ENCODE data around the gene FYB1. TPM values are rescaled to one million over a fixed set of nuclear protein-coding genes. Genes with fewer than 3 reads are reported as not detected.

Gene FYB1
- polyA plus RNA-seq, 3 donors = 75.3 to 141 (median 118) TPM

DNA sequence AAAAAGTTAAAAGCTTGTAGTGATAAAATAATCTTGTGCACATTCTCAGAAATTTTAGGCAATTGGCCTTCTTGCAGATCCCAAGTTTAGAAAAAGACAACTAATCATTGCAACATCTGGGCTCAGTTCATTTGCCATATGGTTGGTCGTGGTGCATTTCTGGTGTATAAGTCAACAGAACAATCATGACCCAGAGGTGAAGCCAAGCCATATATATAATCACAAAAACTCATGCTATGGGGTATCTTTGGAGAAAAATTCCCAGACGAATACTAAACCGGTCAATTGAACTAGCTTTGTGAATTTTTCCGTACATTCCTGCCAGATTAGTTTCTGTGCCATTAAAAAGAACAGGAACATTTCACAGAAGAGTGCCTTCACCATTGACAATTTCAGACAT, 50.3 kb downstream of the FYB1 start:
- H3K4me3 Mint-ChIP-seq = no peak overlapping the region
- intact Hi-C loops (cut with micrococcal nuclease) = no loop called here
- peaks cover 54 to 82% of the 10 kb centered on the region in 2 donors for H3K36me3 Mint-ChIP-seq
- no peak overlapping the region for H3K4me2 ChIP-seq (replicated peaks; ENCODE audit: extremely low read depth, low read length, poor library complexity, severe bottlenecking)
- no peak for DNase-seq
- H3K27ac Mint-ChIP-seq = no peak overlapping the region
- H3K4me1 Mint-ChIP-seq = peaks cover 27% of the 10 kb centered on the region
- no peaks in the 10 kb centered on the region for H3K27me3 ChIP-seq (ENCODE audit: control insufficient read depth in 2 of 2, insufficient read depth in 2 of 2, low read length in 2 of 2)
- TF ChIP-seq, protein P1, sequence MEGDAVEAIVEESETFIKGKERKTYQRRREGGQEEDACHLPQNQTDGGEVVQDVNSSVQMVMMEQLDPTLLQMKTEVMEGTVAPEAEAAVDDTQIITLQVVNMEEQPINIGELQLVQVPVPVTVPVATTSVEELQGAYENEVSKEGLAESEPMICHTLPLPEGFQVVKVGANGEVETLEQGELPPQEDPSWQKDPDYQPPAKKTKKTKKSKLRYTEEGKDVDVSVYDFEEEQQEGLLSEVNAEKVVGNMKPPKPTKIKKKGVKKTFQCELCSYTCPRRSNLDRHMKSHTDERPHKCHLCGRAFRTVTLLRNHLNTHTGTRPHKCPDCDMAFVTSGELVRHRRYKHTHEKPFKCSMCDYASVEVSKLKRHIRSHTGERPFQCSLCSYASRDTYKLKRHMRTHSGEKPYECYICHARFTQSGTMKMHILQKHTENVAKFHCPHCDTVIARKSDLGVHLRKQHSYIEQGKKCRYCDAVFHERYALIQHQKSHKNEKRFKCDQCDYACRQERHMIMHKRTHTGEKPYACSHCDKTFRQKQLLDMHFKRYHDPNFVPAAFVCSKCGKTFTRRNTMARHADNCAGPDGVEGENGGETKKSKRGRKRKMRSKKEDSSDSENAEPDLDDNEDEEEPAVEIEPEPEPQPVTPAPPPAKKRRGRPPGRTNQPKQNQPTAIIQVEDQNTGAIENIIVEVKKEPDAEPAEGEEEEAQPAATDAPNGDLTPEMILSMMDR (IDR thresholded peaks at IDR 0.05) = no peak
- peaks cover 98% of the 10 kb centered on the region for H3K79me2 ChIP-seq (ENCODE audit: insufficient read depth, low read length)
- no peaks in the 10 kb centered on the region for H3K9me3 ChIP-seq (replicated peaks in 1 of 2; ENCODE audit: control insufficient read depth in 1 of 2, insufficient read depth in 1 of 2, low read length in 2 of 2)
- H3K9me3 Mint-ChIP-seq = peaks cover 0 to 4% (median 0%) of the 10 kb centered on the region in 7 donors
- H3K36me3 ChIP-seq (replicated peaks in 1 of 2; ENCODE audit: control insufficient read depth in 1 of 2, insufficient read depth in 2 of 2, low read length in 2 of 2) = peaks cover 24 to 85% of the 10 kb centered on the region in 2 donors
- WGBS (ENCODE audit: insufficient coverage) = 100% methylated on average over 3 of the region's 4 CpGs
- H3K4me3 ChIP-seq (replicated peaks in 1 of 3; ENCODE audit: low read depth in 2 of 3, low read length in 3 of 3) = no peak overlapping the region
- H3K4me1 ChIP-seq (ENCODE audit: control insufficient read depth in 1 of 2, insufficient read depth in 2 of 2, low read length in 2 of 2) = peaks cover 11 to 12% of the 10 kb centered on the region in 2 donors
- H4K20me1 ChIP-seq (ENCODE audit: insufficient read depth, low read length) = peaks cover 100% of the 10 kb centered on the region
- no peak overlapping the region for H3K9ac ChIP-seq (ENCODE audit: insufficient read depth, low read length, poor library complexity, severe bottlenecking)
- no peaks in the 10 kb centered on the region for H3K27me3 Mint-ChIP-seq (ENCODE audit: low read depth in 3 of 3)
- H3K27ac ChIP-seq (ENCODE audit: low read depth in 1 of 2, low read length in 2 of 2) = no peak overlapping the region
- H2AFZ ChIP-seq (ENCODE audit: insufficient read depth, low read depth, low read length, poor library complexity, severe bottlenecking) = no peak overlapping the region

DNA sequence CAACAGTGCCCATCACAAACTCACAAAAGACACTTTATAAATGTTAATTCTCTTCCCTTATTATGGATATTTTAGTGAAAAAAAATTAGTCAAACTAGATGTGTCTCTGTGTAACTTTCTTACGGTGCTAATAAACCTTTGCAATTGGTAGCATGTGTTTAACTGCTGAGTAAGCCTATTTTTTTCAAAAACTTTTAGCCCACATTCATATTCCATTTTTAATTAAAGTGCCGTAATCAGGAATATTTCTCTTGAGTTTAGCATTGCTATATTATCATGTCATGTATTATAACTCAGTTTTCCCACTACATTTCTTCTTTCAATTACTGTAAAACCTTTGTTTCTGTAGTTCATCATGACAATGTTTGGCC, 51.4 kb downstream of the FYB1 start:
- no peak overlapping the region for H2AFZ ChIP-seq (ENCODE audit: insufficient read depth, low read depth, low read length, poor library complexity, severe bottlenecking)
- H3K4me1 ChIP-seq (ENCODE audit: control insufficient read depth in 1 of 2, insufficient read depth in 2 of 2, low read length in 2 of 2) = peaks cover 14 to 15% of the 10 kb centered on the region in 2 donors
- no peaks in the 10 kb centered on the region for H3K9me3 ChIP-seq (replicated peaks in 1 of 2; ENCODE audit: control insufficient read depth in 1 of 2, insufficient read depth in 1 of 2, low read length in 2 of 2)
- no peak overlapping the region for H3K4me2 ChIP-seq (replicated peaks; ENCODE audit: extremely low read depth, low read length, poor library complexity, severe bottlenecking)
- no peaks in the 10 kb centered on the region for H3K27me3 Mint-ChIP-seq (ENCODE audit: low read depth in 3 of 3)
- H3K9ac ChIP-seq (ENCODE audit: insufficient read depth, low read length, poor library complexity, severe bottlenecking) = no peak overlapping the region
- peaks cover 23 to 81% of the 10 kb centered on the region in 2 donors for H3K36me3 ChIP-seq (replicated peaks in 1 of 2; ENCODE audit: control insufficient read depth in 1 of 2, insufficient read depth in 2 of 2, low read length in 2 of 2)
- peaks cover 49 to 71% of the 10 kb centered on the region in 2 donors for H3K36me3 Mint-ChIP-seq
- no peak overlapping the region for H3K4me3 Mint-ChIP-seq
- no peaks in the 10 kb centered on the region for H3K27me3 ChIP-seq (ENCODE audit: control insufficient read depth in 2 of 2, insufficient read depth in 2 of 2, low read length in 2 of 2)
- no CpG with 5 or more reads among the region's 2 CpGs for WGBS (ENCODE audit: insufficient coverage)
- no peak overlapping the region for H3K27ac ChIP-seq (ENCODE audit: low read depth in 1 of 2, low read length in 2 of 2)
- H3K79me2 ChIP-seq (ENCODE audit: insufficient read depth, low read length) = peaks cover 98% of the 10 kb centered on the region
- H3K4me1 Mint-ChIP-seq = peaks cover 30% of the 10 kb centered on the region
- TF ChIP-seq, protein P1 (IDR thresholded peaks at IDR 0.05) = no peak
- DNase-seq = no peak
- no peak overlapping the region for H3K4me3 ChIP-seq (replicated peaks in 1 of 3; ENCODE audit: low read depth in 2 of 3, low read length in 3 of 3)
- peaks cover 100% of the 10 kb centered on the region for H4K20me1 ChIP-seq (ENCODE audit: insufficient read depth, low read length)
- peak overlapping the region in 1 of 7 donors; percentile 34 for H3K27ac Mint-ChIP-seq
- H3K9me3 Mint-ChIP-seq = peaks cover 0 to 1% (median 0%) of the 10 kb centered on the region in 7 donors
- intact Hi-C loops (cut with micrococcal nuclease) = no loop called here

Data from CD14-positive monocyte (primary cell).